ENCODE data around the gene MAN1A1. TPM values are rescaled to one million over a fixed set of nuclear protein-coding genes. Genes with fewer than 3 reads are reported as not detected.

MAN1A1 gene
- total and polyA plus RNA-seq, 2 of the 8 experiments (the other 6 are each of a cell fraction or from before 2014, with no cell fraction given), result 1.8 to 5.4 TPM

DNA sequence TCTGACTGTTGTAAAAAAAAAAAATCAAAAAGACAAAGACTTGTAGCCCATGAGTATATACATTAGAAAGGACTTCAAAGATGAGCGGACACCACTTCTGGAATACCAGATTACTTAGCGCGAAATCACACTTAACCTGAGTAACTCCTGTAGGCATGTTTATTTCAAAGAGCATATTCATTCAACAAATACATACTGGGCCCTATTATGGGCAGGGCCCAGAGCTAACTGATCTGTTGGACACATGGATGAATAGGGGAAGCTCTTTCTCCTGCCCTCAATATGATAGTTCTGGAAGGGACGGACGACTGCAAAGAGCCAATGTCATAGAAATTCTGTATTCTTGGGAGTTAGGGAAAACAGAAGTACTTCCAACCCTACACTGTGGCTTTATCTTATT, 12.3 kb downstream of the MAN1A1 start:
- no peak overlapping the region for H3K27ac ChIP-seq (ENCODE audit: low read depth, low read length)
- H3K4me1 ChIP-seq (replicated peaks in 1 of 4; ENCODE audit: control insufficient read depth in 3 of 4, insufficient read depth in 4 of 4, low read length in 3 of 4), result peaks cover 0 to 7% (median 5%) of the 10 kb centered on the region in 4 experiments; a peak in 5 of 7 replicates
- no peaks in the 10 kb centered on the region for H4K20me1 ChIP-seq (replicated peaks in 1 of 2; ENCODE audit: control insufficient read depth in 1 of 2, insufficient read depth in 2 of 2, low read length in 2 of 2)
- 0 out of 4 replicates have a peak overlapping the region, but pooled peaks of 1 of the 2 experiments have one; percentile 21 for H3K4me2 ChIP-seq (ENCODE audit: insufficient read depth in 1 of 2, low read depth in 2 of 2, low read length in 2 of 2)
- no peak overlapping the region for H3K4ac ChIP-seq (replicated peaks; ENCODE audit: insufficient read length, low read depth, low read length)
- no peaks in the 10 kb centered on the region for H3K27me3 ChIP-seq (replicated peaks in 1 of 4; ENCODE audit: control insufficient read depth in 3 of 4, extremely low read depth in 1 of 4, insufficient read depth in 3 of 4, low read length in 3 of 4)
- H2BK120ac ChIP-seq (replicated peaks; ENCODE audit: low read depth, low read length), result no peak overlapping the region
- FAIRE-seq, result no peak
- WGBS, 2 experiments (ENCODE audit: extremely low coverage in 1 of 2, insufficient coverage in 1 of 2, insufficient read length in 1 of 2, insufficient replicate concordance in 2 of 2, low coverage in 1 of 2, low lambda C conversion rate in 2 of 2, missing lambda C conversion rate in 1 of 2), result 90% methylated on average over 5 of the region's 5 CpGs; no CpG with 5 or more reads in 1 of the 2 experiments
- H4K8ac ChIP-seq (ENCODE audit: extremely low read depth, insufficient read depth, low read length), result no peak overlapping the region
- POLR2A ChIA-PET (ENCODE audit: partially characterized antibody), result no interaction called here
- H3K56ac ChIP-seq (replicated peaks; ENCODE audit: insufficient read length, low read depth, low read length), result no peak overlapping the region
- no peak overlapping the region for H2AFZ ChIP-seq (ENCODE audit: low read length)
- no peak overlapping the region for H4K91ac ChIP-seq (replicated peaks; ENCODE audit: insufficient read length, low read length)
- no peaks in the 10 kb centered on the region for H3K79me2 ChIP-seq (ENCODE audit: control insufficient read depth in 1 of 2, insufficient read depth in 2 of 2, low read length in 2 of 2)
- H3K4me3 ChIP-seq (ENCODE audit: extremely low read depth in 1 of 4, insufficient read depth in 2 of 4, low read depth in 3 of 4, low read length in 4 of 4), result no peak overlapping the region
- H4K5ac ChIP-seq (ENCODE audit: insufficient read length, low read depth, low read length), result no peak overlapping the region
- H2BK12ac ChIP-seq (ENCODE audit: low read depth, low read length), result no peak overlapping the region
- H3K23me2 ChIP-seq (ENCODE audit: low read depth, low read length), result no peaks in the 10 kb centered on the region
- no peaks in the 10 kb centered on the region for H3K36me3 ChIP-seq (ENCODE audit: control insufficient read depth in 2 of 4, insufficient read depth in 4 of 4, low read length in 3 of 4)
- H3K14ac ChIP-seq (ENCODE audit: insufficient read length), result no peak overlapping the region
- no peak overlapping the region for H3K18ac ChIP-seq (ENCODE audit: extremely low read depth, low read length)
- H2BK5ac ChIP-seq (ENCODE audit: low read depth, low read length), result no peak overlapping the region
- CTCF ChIA-PET (ENCODE audit: partially characterized antibody), result interaction anchor here (1.0 to 1.8 kb wide), 2 partner anchors 15 to 23 kb away, joined by 4 read pairs; no protein-coding TSS in a partner anchor
- no peaks in the 10 kb centered on the region for H3K79me1 ChIP-seq (ENCODE audit: low read depth, low read length)
- H3K23ac ChIP-seq (ENCODE audit: insufficient read length), result no peak overlapping the region
- H3K9me3 ChIP-seq (ENCODE audit: insufficient read depth in 2 of 2, low read depth in 1 of 2, low read length in 1 of 2), result no peaks in the 10 kb centered on the region
- no peak overlapping the region for H2BK15ac ChIP-seq (ENCODE audit: low read length)
- no peak overlapping the region for H2AK5ac ChIP-seq (ENCODE audit: low read depth, low read length)
- H2BK20ac ChIP-seq (ENCODE audit: low read length), result no peak overlapping the region
- no peak for DNase-seq (ENCODE audit: low read depth in 1 of 2, low spot score in 2 of 2)
- no peak overlapping the region for H3K9ac ChIP-seq (replicated peaks in 1 of 4; ENCODE audit: extremely low read depth in 1 of 4, low read depth in 3 of 4, low read length in 3 of 4)
- TF ChIP-seq RNF2 (IDR thresholded peaks at IDR 0.05; ENCODE audit: borderline replicate concordance, low read depth, low read length, missing control alignments, poor library complexity, severe bottlenecking), result no peak
- no peak for TF ChIP-seq ZNF274 (IDR thresholded peaks at IDR 0.05; ENCODE audit: borderline replicate concordance, extremely low read depth, low read length)
- TF ChIP-seq NANOG (IDR thresholded peaks at IDR 0.05; ENCODE audit: insufficient read depth, low read depth, low read length, poor library complexity, severe bottlenecking), result no peak
- TF ChIP-seq JUND (IDR thresholded peaks at IDR 0.05; ENCODE audit: low read length), result no peak
- no peak for TF ChIP-seq RFX5 (IDR thresholded peaks at IDR 0.05; ENCODE audit: borderline replicate concordance, low read depth, low read length)
- no peak for TF ChIP-seq POLR2AphosphoS5 (IDR thresholded peaks at IDR 0.05; ENCODE audit: low read depth, low read length)
- no peak for TF ChIP-seq GTF2F1 (IDR thresholded peaks at IDR 0.05; ENCODE audit: borderline replicate concordance, low read depth, low read length)
- TF ChIP-seq RXRA (IDR thresholded peaks at IDR 0.05; ENCODE audit: insufficient read depth, low read depth, low read length), result no peak
- no peak for TF ChIP-seq SRF (IDR thresholded peaks at IDR 0.05; ENCODE audit: low read depth, low read length)
- TF ChIP-seq SIN3A (conservative IDR thresholded peaks at IDR 0.05 in 1 of 2, IDR thresholded peaks at IDR 0.05 in 1 of 2; ENCODE audit: low read depth in 1 of 2, low read length in 2 of 2), result no peak
- no peak for TF ChIP-seq HDAC6 (IDR thresholded peaks at IDR 0.05; ENCODE audit: low read depth, low read length)
- TF ChIP-seq YY1 (IDR thresholded peaks at IDR 0.05; ENCODE audit: low read depth, low read length), result no peak
- TF ChIP-seq POLR2A (IDR thresholded peaks at IDR 0.05; ENCODE audit: control extremely low read depth in 1 of 2, low read depth in 2 of 2, low read length in 2 of 2), result no peak
- TF ChIP-seq ASH2L (IDR thresholded peaks at IDR 0.05; ENCODE audit: low read length), result no peak
- TF ChIP-seq, protein P1, sequence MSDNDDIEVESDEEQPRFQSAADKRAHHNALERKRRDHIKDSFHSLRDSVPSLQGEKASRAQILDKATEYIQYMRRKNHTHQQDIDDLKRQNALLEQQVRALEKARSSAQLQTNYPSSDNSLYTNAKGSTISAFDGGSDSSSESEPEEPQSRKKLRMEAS (IDR thresholded peaks at IDR 0.05), result no peak
